Skeletal muscle cell (primary cell): ENCODE measurements around the gene AKAP11.

Source experiments
- DNase-seq: peaks from one replicate; pipeline ENCODE4 v3.0.0-alpha.2; 2010; ENCODE audit warnings: low read depth
- H3K4me3 ChIP-seq: 2 replicates; pipeline ENCODE4 v1.5.1; 2011; ENCODE audit warnings: low read depth, mild to moderate bottlenecking, control low read depth, low read length, moderate library complexity

The AKAP11 gene

DNA sequence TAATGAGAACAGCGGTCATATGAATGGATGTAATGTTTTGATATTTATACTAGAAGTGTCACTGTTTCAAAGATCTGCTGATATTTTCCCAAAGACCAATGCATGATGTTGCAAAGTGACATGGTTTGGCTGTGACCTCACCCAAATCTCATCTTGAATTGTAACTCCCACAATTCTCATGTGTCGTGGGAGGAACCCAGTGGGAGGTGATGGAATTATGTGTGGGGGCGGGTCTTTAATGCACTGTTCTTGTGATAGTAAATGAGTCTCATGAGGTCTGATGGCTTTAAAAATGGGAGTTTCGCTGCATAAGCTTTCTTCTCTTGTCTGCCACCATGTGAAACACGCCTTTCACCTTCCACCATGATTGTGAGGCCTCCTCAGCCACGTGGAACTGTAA, 98.3 kb downstream of the AKAP11 start:
- DNase-seq, result no peak
- H3K4me3 ChIP-seq, result no peak overlapping the region
